Suppressor macrophage (primary cell): ENCODE data around the gene TTC1.
"Not testable (repeated sequence)": the region's sequence is repeated elsewhere in the genome, so short reads cannot be mapped to it uniquely, and the experiment has no call there.

Experiments
- DNase-seq, 4 experiments: peaks; one replicate each; pipeline ENCODE4 v3.0.0-alpha.2; 2020 to 2022

TTC1 gene

GRCh38 chr5:159995907-159996306 lies 13.0 kb upstream of the TTC1 start:
- no peak for DNase-seq

GRCh38 chr5:160001457-160001856 lies 7.5 kb upstream of the TTC1 start:
- DNase-seq = no peak

GRCh38 chr5:160007514-160007913 lies 1.4 kb upstream of the TTC1 start:
- DNase-seq = no peak

- not testable (repeated sequence) for DNase-seq
These were observed 436 bp upstream of the TTC1 start for GRCh38 chr5:160008529-160008876.

GRCh38 chr5:160009591-160009989 lies 651 bp downstream of the TTC1 start:
- peak; percentile 13 to 34 (median 22) for DNase-seq

GRCh38 chr5:160011471-160011870 lies 2.5 kb downstream of the TTC1 start:
- no peak for DNase-seq

GRCh38 chr5:160014197-160014596 lies 5.3 kb downstream of the TTC1 start:
- not testable (repeated sequence) for DNase-seq

GRCh38 chr5:160018945-160019625 lies 10.1 kb downstream of the TTC1 start:
- no peak for DNase-seq

GRCh38 chr5:160020266-160020770 lies 11.4 kb downstream of the TTC1 start:
- DNase-seq = no peak

- no peak for DNase-seq
These were observed 12.0 kb downstream of the TTC1 start for GRCh38 chr5:160020964-160021363.

GRCh38 chr5:160021831-160022446 lies 13.0 kb downstream of the TTC1 start:
- peak; percentile 63 to 83 (median 80) for DNase-seq

- DNase-seq = peak; percentile 15 to 53 (median 28)
These were observed 14.3 kb downstream of the TTC1 start for GRCh38 chr5:160023007-160023907.

GRCh38 chr5:160023908-160024630 lies 15.1 kb downstream of the TTC1 start:
- DNase-seq = peak in 2 of 4 experiments; percentile 54 to 70

GRCh38 chr5:160029004-160029403 lies 20.1 kb downstream of the TTC1 start:
- no peak for DNase-seq

GRCh38 chr5:160029540-160030139 lies 20.7 kb downstream of the TTC1 start:
- no peak for DNase-seq

- DNase-seq = no peak
These were observed 21.9 kb downstream of the TTC1 start for GRCh38 chr5:160030631-160031377.

- DNase-seq = peak in 2 of 4 experiments; percentile 7 to 26
These were observed 24.8 kb downstream of the TTC1 start for GRCh38 chr5:160033546-160034252.

- DNase-seq = no peak
These were observed 27.3 kb downstream of the TTC1 start for GRCh38 chr5:160036243-160036642.

- DNase-seq = no peak
These were observed 27.9 kb downstream of the TTC1 start for GRCh38 chr5:160036884-160037283.

GRCh38 chr5:160039810-160040470 lies 31.0 kb downstream of the TTC1 start:
- DNase-seq = no peak
